HFF-Myc (cell line): ENCODE measurements around the gene TMEM236.

Experiments used
- DNase-seq: peaks from one replicate; pipeline ENCODE4 v3.0.0-alpha.2; 2011; ENCODE audit warnings: low read depth; ENCODE audit errors: extremely low read depth
- H3K4me3 ChIP-seq: replicated peaks from 2 replicates; pipeline ENCODE4 v1.5.1; 2011; ENCODE audit warnings: low read depth, mild to moderate bottlenecking, control low read depth, low read length
- TF ChIP-seq, protein P1 (sequence below): IDR thresholded peaks from 2 replicates; pipeline ENCODE4 v1.5.1; 2012; ENCODE audit warnings: mild to moderate bottlenecking, low read depth, low read length, control low read depth; ENCODE audit errors: missing control alignments

TMEM236 gene

DNA sequence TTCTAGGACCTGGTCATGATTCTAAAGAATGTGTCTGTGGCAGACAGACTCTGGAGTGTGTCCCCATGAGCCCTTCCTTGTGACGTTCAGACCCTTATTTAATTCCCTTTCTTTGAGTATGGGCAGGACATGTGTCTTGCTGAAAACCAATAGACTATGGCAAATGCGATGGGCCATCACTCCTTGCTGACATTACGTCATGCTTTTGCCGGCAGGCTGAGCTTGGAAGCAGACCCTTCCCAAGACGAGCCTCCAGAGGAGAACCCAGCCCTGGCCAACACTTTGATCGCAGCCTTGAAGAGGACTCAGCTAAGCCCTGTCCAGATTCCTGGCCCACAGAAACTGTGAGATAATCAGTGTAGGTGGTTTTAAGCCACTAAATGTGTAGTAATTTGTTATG is 18.4 kb upstream of the TMEM236 start:
- TF ChIP-seq, protein P1, sequence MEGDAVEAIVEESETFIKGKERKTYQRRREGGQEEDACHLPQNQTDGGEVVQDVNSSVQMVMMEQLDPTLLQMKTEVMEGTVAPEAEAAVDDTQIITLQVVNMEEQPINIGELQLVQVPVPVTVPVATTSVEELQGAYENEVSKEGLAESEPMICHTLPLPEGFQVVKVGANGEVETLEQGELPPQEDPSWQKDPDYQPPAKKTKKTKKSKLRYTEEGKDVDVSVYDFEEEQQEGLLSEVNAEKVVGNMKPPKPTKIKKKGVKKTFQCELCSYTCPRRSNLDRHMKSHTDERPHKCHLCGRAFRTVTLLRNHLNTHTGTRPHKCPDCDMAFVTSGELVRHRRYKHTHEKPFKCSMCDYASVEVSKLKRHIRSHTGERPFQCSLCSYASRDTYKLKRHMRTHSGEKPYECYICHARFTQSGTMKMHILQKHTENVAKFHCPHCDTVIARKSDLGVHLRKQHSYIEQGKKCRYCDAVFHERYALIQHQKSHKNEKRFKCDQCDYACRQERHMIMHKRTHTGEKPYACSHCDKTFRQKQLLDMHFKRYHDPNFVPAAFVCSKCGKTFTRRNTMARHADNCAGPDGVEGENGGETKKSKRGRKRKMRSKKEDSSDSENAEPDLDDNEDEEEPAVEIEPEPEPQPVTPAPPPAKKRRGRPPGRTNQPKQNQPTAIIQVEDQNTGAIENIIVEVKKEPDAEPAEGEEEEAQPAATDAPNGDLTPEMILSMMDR: no peak
- no peak for DNase-seq
- no peak overlapping the region for H3K4me3 ChIP-seq

DNA sequence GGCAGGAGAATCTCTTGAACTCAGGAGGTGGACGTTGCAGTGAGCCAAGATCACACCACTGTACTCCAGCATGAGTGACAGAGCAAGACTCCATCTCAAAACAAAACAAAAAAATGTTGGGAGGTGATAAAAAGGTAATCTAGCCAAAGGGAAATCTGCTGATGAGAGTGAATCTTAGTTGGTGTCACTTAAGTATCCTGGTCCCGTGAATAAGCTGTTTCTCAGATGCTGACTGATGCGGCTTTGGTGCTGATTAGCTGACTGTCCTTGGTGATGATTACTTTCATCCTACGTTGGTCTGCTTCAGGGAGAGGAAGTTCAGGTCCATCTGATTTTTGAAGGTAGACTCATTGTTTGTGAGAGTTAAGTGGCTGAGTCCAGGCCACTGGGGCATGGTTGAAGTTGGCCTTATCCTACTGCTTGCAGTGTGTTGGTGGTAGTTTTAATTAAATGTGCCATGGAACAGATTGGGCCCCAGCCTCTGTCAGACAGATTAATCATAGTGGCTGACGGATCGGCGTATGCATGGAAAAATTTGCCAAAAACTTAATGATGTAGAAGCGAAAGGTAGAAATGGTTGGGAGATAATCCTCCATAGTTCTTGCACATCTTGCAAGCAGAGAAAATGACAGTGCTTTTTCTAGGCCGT is 17.4 kb upstream of the TMEM236 start:
- H3K4me3 ChIP-seq: no peak overlapping the region
- DNase-seq: no peak
- TF ChIP-seq, protein P1: no peak

DNA sequence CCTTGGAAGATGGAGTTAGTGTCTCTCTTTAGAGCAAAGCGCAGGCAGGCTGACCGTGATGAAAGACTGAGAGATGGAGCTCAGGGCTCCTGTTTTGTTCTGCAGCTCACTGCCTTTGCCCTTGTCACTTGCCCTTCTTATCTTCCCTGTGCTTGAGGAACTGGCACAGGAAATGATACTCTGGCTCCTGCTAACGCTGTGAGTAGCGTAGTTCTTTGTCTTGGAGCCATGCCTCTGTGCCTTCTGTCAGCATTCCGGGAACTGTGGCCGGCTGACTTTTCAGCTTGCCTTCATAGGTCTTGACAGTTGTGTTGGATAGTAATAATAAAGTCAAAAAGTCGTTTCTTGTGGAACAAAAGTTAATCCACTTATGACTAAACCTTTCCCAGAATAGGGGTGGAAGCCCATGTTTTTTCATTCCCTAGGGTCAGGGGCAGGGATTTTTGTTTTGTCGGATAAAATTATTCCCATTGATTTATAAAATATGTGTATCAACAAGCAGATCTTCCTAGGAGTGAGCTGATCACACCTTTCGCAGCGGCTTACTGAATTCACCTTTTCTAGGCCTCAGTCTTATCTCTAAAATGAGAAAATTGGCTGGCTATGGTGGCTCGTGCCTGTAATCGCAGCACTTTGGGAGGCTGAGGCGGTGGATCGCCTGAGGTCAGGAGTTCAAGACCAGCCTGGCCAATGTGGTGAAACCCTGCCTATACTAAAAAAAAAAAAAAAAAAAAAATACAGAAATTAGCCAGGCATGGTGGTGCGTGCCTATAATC is 16.6 kb upstream of the TMEM236 start:
- TF ChIP-seq, protein P1: no peak
- no peak for DNase-seq
- no peak overlapping the region for H3K4me3 ChIP-seq

DNA sequence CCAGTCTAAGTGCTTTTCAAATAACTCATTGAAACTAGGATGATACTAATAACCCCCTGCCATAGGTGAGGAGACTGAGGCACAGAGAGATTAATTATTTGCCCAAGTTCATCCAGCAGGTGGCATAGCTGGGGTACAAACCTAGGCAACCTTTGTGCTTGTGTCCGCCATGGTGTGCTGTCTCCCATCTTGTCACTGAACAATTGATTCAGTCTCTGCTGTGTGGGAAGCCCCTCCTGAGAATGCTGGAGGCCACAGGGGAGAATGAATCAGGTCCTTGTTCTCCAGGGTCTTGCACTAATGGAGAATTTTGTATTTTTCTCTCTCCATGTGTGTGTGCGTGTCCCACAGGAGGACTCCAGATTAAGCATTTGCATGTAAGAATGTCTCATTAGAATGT is 15.8 kb upstream of the TMEM236 start:
- H3K4me3 ChIP-seq: no peak overlapping the region
- no peak for DNase-seq
- TF ChIP-seq, protein P1: no peak

DNA sequence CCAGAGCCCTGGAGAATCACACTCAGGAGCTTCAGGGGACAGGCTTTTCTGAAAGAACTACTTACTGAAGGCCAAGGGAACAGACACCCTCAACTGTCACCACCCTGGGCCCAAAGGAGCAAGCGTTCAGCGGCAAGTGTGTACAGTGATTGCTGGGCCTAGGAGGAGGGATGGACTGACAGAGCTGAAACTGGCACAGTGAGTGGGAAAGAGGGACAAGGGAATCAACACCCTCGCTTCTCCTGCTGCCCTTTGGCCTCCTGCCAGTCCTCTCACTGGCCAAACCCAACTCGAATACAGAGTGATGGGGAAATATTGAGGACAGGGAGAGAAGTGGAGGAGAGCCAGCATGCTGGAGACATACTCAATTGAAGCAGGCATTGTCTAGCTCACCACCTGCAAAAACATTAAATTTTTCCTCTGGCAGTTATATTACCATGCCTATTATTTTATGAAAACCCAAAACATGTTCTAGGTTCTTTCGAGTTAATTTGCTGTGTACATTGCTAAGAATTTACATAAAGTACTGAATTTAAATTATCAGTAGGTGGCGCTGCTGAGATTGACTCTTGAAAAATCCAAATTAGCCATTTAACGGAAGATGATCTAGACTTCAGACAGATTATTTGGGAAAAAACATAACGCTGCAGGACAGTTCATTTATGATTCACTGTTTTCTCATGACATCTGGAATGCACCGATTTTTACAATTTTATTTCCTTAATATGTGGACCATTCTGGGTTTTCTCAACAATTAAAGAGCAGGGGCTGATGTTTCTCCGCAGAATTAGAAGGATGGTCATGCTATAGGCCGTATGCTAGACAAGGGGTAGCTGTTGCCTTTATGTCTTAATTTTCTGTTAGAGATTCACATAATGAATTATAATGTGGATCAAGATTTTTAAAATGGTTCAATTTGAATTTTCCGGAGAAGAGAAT is 14.7 kb upstream of the TMEM236 start:
- TF ChIP-seq, protein P1: peak; percentile 37
- no peak for DNase-seq
- no peak overlapping the region for H3K4me3 ChIP-seq

DNA sequence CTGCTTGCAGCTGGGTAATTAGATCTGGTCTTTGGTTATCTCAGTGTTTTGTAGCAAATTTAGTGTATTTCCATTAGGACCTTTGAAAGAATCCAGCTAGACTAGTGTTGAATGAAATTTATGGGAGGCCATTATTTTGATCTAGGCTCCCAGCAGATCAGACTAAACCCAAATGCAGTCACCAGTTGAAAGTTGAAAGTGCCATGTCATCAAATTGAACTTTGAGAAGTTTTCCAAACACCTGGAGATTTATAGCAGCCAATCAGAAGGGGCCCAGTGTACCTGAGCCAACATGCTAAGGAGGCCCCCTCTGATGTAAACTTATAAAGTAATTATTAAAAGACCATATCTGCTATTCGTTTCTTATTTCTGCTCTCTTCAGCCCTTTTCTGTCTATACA is 11.3 kb upstream of the TMEM236 start:
- TF ChIP-seq, protein P1: no peak
- DNase-seq: no peak
- no peak overlapping the region for H3K4me3 ChIP-seq
